SIG-M5 treated with dmso at 0.1 percent for 504 hours (cell line): ENCODE results near the gene COQ9.
A peak's percentile ranks its signal among the peaks of the same experiment; 100 is the strongest.
"Not testable (repeated sequence)": the region's sequence is repeated elsewhere in the genome, so short reads cannot be mapped to it uniquely, and the experiment has no call there.

Experiments used
- DNase-seq: peaks from one replicate; lab custom pipeline; 2025; ENCODE audit not compliant: unreplicated experiment; lab: John Stamatoyannopoulos, UW

The COQ9 gene

GRCh38 chr16:57485091-57485915 lies 38.0 kb downstream of the COQ9 start:
- no peak for DNase-seq

GRCh38 chr16:57485916-57486857 lies 38.9 kb downstream of the COQ9 start, which contains the start of gene DOK4:
Gene DOK4, minus strand, starts transcription at chr16:57486493. Its CDS starts 6,986 bp downstream, at chr16:57479507.
- DNase-seq, result peak; percentile 45

- DNase-seq, result no peak
These were observed 39.9 kb downstream of the COQ9 start for GRCh38 chr16:57486858-57487834.

GRCh38 chr16:57489229-57489628 lies 42.0 kb downstream of the COQ9 start:
- no peak for DNase-seq

GRCh38 chr16:57493767-57494166 lies 46.5 kb downstream of the COQ9 start:
- DNase-seq, result no peak

GRCh38 chr16:57497121-57497520 lies 49.8 kb downstream of the COQ9 start:
- no peak for DNase-seq

GRCh38 chr16:57498031-57498430 lies 50.8 kb downstream of the COQ9 start:
- no peak for DNase-seq

- not testable (repeated sequence) for DNase-seq
These were observed 52.7 kb downstream of the COQ9 start for GRCh38 chr16:57499941-57500340.

- DNase-seq, result no peak
These were observed 53.4 kb downstream of the COQ9 start for GRCh38 chr16:57500578-57501111.

- no peak for DNase-seq
These were observed 54.2 kb downstream of the COQ9 start for GRCh38 chr16:57501492-57501891.

GRCh38 chr16:57502048-57502775 lies 54.9 kb downstream of the COQ9 start:
- no peak for DNase-seq

- no peak for DNase-seq
These were observed 56.1 kb downstream of the COQ9 start for GRCh38 chr16:57503366-57503765.

GRCh38 chr16:57504001-57504400 lies 56.7 kb downstream of the COQ9 start:
- no peak for DNase-seq

- DNase-seq, result no peak
These were observed 57.2 kb downstream of the COQ9 start for GRCh38 chr16:57504491-57504890.

- DNase-seq, result no peak
These were observed 57.9 kb downstream of the COQ9 start for GRCh38 chr16:57505169-57505568.

- DNase-seq, result no peak
These were observed 60.1 kb downstream of the COQ9 start for GRCh38 chr16:57507136-57508034.

- DNase-seq, result no peak
These were observed 60.8 kb downstream of the COQ9 start for GRCh38 chr16:57508035-57508425.

GRCh38 chr16:57509231-57509923 lies 62.1 kb downstream of the COQ9 start:
- DNase-seq, result no peak
